ENCODE results near the gene DNASE2.

Gene DNASE2

DNA sequence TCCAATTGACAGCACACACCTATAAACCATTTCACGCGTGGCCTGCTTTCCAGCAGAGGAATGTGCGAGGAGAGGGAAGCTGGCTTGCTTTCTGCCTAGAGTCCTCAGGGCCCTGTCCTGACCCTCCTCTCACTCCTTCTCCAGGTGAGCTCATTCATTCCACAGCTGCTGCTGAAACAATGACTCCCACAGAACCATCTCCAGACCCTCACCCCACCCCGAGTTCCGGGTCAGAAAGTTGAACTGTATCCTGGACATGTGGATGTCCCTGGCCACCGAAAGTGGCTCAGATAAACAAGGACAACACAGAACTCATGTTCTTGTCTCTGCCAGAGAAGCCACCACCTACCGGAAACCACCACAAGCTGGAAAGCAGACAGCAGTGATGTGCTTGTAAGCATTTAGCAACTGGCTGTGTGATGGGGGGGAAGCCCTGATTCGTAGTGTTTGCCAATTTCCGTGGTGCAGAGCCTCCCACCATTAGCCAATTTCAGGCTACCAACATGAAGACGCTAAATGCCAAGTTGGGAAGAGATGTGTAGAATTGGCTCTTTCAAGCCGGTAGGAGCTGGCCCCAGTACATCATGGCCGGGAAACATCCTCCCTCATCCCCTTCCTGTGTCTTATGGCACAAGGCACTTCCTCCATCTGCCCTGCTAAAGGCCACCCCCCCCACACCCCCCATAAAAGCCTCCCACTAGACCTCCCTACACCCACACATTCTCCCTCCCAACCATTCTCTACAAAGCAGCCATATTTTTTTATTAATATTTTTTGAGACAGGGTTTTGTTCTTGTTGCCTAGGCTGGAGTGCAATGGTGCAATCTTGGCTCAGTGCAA is 32.8 kb upstream of the DNASE2 start:
- H3K27ac ChIP-seq: peak overlapping the region; percentile 86
- TF ChIP-seq, protein P1, sequence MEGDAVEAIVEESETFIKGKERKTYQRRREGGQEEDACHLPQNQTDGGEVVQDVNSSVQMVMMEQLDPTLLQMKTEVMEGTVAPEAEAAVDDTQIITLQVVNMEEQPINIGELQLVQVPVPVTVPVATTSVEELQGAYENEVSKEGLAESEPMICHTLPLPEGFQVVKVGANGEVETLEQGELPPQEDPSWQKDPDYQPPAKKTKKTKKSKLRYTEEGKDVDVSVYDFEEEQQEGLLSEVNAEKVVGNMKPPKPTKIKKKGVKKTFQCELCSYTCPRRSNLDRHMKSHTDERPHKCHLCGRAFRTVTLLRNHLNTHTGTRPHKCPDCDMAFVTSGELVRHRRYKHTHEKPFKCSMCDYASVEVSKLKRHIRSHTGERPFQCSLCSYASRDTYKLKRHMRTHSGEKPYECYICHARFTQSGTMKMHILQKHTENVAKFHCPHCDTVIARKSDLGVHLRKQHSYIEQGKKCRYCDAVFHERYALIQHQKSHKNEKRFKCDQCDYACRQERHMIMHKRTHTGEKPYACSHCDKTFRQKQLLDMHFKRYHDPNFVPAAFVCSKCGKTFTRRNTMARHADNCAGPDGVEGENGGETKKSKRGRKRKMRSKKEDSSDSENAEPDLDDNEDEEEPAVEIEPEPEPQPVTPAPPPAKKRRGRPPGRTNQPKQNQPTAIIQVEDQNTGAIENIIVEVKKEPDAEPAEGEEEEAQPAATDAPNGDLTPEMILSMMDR (conservative IDR thresholded peaks at IDR 0.05): no peak
- no peak for TF ChIP-seq ZFX (IDR thresholded peaks at IDR 0.05)

DNA sequence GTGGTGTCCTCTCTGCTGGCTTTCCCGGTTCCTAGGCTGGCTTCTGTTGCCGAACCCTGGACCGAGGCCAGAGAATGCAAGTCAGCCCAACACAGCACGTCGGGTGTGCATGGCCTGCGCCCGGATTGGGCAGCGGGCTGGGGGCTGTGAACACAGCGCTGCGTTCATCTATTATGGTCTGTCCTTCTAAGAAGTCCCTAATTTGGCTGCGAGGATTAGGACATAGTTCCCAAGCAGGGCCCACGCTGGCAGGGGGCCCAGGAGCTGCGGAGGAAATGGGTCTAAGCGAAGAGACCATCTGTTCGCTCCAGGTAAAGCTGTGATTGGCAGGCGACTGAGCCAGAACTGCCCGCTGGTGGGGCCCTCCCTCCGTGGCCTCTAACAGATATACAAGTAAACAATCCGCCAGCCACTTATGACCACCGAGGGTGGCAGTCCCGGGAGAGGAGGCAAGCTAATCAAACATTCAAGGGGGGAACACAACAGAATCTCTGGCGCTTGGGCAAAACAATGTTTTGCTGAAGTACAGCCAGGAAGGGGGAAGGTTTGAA is 31.8 kb upstream of the DNASE2 start:
- H3K27ac ChIP-seq: peak overlapping the region; percentile 86
- TF ChIP-seq ZFX (IDR thresholded peaks at IDR 0.05): peak; percentile 47; the same call in 1 of the 2 replicates
- TF ChIP-seq, protein P1 (conservative IDR thresholded peaks at IDR 0.05): no peak

DNA sequence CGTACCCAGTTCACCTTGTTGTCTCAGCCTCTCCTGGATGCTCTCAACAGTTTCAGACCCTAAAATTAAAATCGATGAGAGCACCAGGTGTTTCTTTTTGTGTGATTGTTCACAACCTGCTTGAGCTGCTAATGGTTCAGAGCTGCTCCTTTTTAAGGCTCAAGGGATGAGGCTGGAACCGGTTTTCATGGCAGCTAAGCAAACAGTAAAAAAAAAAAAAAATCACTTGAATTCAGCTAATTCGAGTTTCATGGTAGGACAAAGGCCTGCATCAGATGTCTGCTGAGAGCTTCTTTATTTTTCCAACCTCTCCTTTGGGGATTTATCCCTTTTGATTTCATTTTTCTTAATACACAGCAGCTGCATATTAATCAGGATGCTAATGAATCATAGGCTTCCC is 31.3 kb upstream of the DNASE2 start:
- TF ChIP-seq, protein P1 (conservative IDR thresholded peaks at IDR 0.05): no peak
- TF ChIP-seq ZFX (IDR thresholded peaks at IDR 0.05): no peak
- peak overlapping the region; percentile 86 for H3K27ac ChIP-seq

DNA sequence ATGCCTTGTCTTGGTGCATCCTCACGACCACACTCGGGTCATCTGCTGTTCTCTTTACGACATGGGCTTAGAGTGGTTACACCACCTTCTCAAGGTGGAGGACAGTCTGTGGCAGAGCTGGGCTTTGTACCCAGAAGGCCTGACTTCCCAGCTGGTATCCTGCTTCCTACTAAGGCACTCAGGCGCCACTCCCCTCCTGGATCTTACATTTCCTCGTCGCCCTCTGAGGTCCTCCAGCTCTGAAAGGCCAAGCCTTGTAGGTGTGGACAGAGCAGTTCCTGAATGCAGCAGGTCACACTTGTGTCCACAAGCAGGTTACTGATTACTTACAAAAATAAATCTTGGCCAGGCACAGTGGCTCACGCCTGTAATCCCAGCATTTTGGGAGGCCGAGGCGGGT is 25.9 kb upstream of the DNASE2 start:
- no peak for TF ChIP-seq ZFX (IDR thresholded peaks at IDR 0.05)
- TF ChIP-seq, protein P1 (conservative IDR thresholded peaks at IDR 0.05): no peak
- no peak overlapping the region for H3K27ac ChIP-seq

DNA sequence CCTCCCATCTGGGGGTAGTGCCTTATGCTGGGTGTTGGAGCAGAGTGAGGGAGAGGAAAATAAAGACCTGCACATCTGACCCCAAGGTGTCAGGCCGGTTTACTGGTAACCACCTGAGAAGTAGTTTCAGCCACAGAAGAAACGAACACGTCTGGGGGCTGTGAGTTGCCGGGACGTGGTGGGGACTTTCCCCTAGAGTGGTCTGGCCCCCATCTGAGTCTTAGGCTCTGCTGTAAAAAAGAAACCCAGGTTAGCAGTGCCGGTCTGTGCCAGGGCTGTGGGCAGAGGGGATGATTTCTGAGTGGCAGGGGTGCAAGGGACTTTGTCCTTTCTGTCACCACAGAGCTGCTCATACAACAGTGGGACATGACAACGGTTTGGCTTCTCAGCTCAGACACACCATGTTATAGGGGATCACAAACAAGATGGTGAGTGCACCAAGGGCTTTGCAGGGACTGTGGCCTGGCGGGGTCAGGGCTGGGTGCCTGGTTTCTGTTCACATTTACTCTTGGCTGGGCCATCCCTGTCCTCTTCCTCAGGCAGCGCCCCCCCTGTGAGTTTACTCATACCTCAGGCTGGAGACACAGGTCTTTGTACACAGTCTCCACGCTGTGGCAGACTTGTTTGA is 18.8 kb upstream of the DNASE2 start:
- TF ChIP-seq ZFX (IDR thresholded peaks at IDR 0.05): no peak
- TF ChIP-seq, protein P1 (conservative IDR thresholded peaks at IDR 0.05): no peak
- H3K27ac ChIP-seq: no peak overlapping the region

DNA sequence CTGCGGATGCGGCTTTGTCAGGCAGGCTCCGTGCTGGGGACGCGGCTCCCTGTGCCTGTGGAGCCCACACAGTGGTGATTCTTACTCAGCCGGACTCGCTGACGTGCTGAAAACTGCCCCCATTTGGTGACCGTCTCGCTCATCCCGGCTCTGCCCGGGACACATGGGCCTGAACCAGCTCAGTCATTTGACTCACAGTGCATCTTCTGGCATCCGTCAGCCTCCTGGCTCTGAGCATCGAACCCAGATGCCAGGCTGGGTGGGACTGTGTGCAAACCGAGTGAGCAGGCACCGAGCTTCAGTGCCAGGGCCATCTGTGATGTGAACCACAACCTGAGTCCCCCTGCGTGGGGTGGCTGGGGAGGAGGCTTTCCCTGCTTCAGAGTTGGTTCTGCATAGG is 15.2 kb upstream of the DNASE2 start:
- no peak overlapping the region for H3K27ac ChIP-seq
- TF ChIP-seq ZFX (IDR thresholded peaks at IDR 0.05): no peak
- TF ChIP-seq, protein P1 (conservative IDR thresholded peaks at IDR 0.05): no peak

DNA sequence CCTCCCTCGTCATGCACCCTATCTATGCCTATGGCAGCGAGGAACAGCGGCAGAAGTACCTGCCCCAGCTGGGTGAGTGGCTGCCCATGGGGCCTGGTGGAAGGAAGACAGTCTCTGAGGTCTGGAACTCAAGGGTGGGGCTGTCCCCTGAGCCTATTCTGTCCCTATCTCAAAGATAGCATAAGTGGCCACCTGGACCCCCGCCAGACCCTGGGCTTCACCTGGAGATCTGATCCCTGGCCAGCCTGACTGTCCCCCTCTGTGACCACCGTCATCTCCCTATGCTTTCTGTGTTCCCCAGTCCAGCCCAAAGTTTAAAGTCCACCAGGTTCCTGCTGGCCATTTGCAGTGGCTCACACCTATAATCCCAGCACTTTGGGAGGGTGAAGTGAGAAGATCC is 12.3 kb upstream of the DNASE2 start:
- no peak overlapping the region for H3K27ac ChIP-seq
- TF ChIP-seq ZFX (IDR thresholded peaks at IDR 0.05): no peak
- TF ChIP-seq, protein P1 (conservative IDR thresholded peaks at IDR 0.05): no peak
